Psoas muscle (tissue), 8 donors: ENCODE data around the gene SUMF1. TPM values are rescaled to one million over a fixed set of nuclear protein-coding genes. Genes with fewer than 3 reads are reported as not detected.
A peak's percentile ranks its signal among the peaks of the same experiment; 100 is the strongest.

Experiments
- ATAC-seq, 4 donors: fragments of 200-7000 bp; cut with Tn5 transposase; one replicate each; pipeline ENCODE4 v1.9.1; 2020; ENCODE audit warnings: moderate library complexity in 3 of 4, mild to moderate bottlenecking in 2 of 4
- DNase-seq, 2 donors: peaks; one replicate each; pipeline ENCODE4 v3.0.0-alpha.2; 2020
- H3K27ac ChIP-seq: fragments of 200-600 bp; one replicate; pipeline ENCODE4 v1.8.0; 2022
- H3K27me3 ChIP-seq, 3 donors: fragments of 200-600 bp in 1 of 3; one replicate each; pipeline versions ENCODE4 v1.6.1 to v1.8.0; 2013 to 2022; ENCODE audit warnings: low read length in 2 of 3, mild to moderate bottlenecking in 2 of 3, moderate library complexity in 1 of 3; ENCODE audit not compliant: insufficient read depth in 3 of 3
- H3K36me3 ChIP-seq, 2 donors: fragments of 200-600 bp in 1 of 2; one replicate each; pipeline versions ENCODE4 v1.6.1 to v1.8.0; 2013 to 2022; ENCODE audit warnings: low read depth in 1 of 2, mild to moderate bottlenecking in 1 of 2, moderate library complexity in 1 of 2; ENCODE audit not compliant: insufficient read depth in 1 of 2
- H3K4me1 ChIP-seq: fragments of 200-600 bp; one replicate; pipeline ENCODE4 v1.8.0; 2022
- H3K4me3 ChIP-seq: fragments of 200-600 bp; one replicate; pipeline ENCODE4 v1.8.0; 2022; ENCODE audit warnings: mild to moderate bottlenecking
- H3K9me3 ChIP-seq: fragments of 200-600 bp; one replicate; pipeline ENCODE4 v1.8.0; 2022
- WGBS, 3 donors: extraction: QIAGEN DNeasy Blood & Tissue Kit; methylation state at CpG; one replicate each; pipeline versions ENCODE4 v1.1.6 to v1.1.7; 2013; 5-methylcytosine and 5-hydroxymethylcytosine counted together
- intact Hi-C, 2 donors: fragments of 100-400 bp; cut with DNase I; formaldehyde crosslinking; loops; one replicate each; pipeline versions ENCODE4 v1.11.0 to v1.14.2; 2022
- polyA plus RNA-seq, 3 donors: library from polyadenylated mRNA; stranded (reverse); fragments of 200-250 nt; gene quantifications; one replicate each; pipeline ENCODE4 v1.2.3, GENCODE V29; 2013
- total RNA-seq, 4 donors: library from RNA; stranded (reverse); fragmentation: NEBNext Ultra II Directional in 2 of 4; extraction: Animal tissue kit (Norgen Biotek cat#: 25700) in 2 of 4; gene quantifications; one replicate each; pipeline versions ENCODE4 v1.2.1 to v1.2.4, GENCODE V29; 2021 to 2023
- TF ChIP-seq, protein P1 (sequence below): fragments of 200-600 bp; IDR thresholded peaks from one replicate; pipeline ENCODE4 v1.8.0; 2022; ENCODE audit warnings: antibody characterized with exemption
- donor health status: healthy with polysubstance abuse.
- donor health status: DM: no; HTN: no; CAD: no; lungs with moderate emphysema.
- donor health status: Bipolar disorder and iron deficiency.
- donor health status: healthy.
- donor health status: DM: yes; HTN: yes; CAD: no.
- donor health status: DM: no; HTN: no; CAD: no.
- donor health status: DM: no; HTN: no; CAD: no.
- donor health status: DM: yes; HTN: yes; CAD: no.

Gene SUMF1
- total and polyA plus RNA-seq, 7 donors, result 3.0 to 7.6 (median 5.0) TPM

DNA sequence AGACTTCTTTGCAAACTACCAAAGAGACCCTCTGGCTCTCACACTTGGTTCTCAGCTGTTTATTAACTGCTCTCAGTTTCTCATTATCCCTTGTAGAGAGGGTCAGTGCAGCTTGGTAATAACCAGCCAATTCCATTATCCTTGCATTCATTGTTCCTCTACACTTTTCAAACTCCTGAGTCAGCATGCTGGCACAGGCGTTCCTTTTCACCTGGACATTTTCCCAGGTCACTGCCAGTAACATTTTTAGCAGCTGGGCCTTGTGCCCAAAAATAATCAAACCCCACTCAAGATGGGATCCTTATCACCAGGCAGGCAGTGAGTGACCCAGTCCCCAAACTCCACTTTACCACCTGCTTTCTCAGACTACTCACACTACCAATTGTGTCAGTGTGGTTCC lies 4.8 kb upstream of the SUMF1 start:
- TF ChIP-seq, protein P1, sequence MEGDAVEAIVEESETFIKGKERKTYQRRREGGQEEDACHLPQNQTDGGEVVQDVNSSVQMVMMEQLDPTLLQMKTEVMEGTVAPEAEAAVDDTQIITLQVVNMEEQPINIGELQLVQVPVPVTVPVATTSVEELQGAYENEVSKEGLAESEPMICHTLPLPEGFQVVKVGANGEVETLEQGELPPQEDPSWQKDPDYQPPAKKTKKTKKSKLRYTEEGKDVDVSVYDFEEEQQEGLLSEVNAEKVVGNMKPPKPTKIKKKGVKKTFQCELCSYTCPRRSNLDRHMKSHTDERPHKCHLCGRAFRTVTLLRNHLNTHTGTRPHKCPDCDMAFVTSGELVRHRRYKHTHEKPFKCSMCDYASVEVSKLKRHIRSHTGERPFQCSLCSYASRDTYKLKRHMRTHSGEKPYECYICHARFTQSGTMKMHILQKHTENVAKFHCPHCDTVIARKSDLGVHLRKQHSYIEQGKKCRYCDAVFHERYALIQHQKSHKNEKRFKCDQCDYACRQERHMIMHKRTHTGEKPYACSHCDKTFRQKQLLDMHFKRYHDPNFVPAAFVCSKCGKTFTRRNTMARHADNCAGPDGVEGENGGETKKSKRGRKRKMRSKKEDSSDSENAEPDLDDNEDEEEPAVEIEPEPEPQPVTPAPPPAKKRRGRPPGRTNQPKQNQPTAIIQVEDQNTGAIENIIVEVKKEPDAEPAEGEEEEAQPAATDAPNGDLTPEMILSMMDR, result no peak
- H3K4me1 ChIP-seq, result no peaks in the 10 kb centered on the region
- no peaks in the 10 kb centered on the region for H3K36me3 ChIP-seq
- WGBS, 3 donors, result 21 to 33% (median 26%) methylated on average over 1 of the region's 1 CpG
- H3K27me3 ChIP-seq, result no peaks in the 10 kb centered on the region
- H3K27ac ChIP-seq, result no peak overlapping the region
- H3K4me3 ChIP-seq, result no peak overlapping the region
- no peaks in the 10 kb centered on the region for H3K9me3 ChIP-seq
- DNase-seq (no peak), ATAC-seq (no peak)
- intact Hi-C loops, result no loop called here

- DNase-seq (no peak), ATAC-seq (peak; percentile 9 to 58 (median 36))
- 48 to 55% (median 51%) methylated on average over 13 of the region's 13 CpGs for WGBS, 3 donors
- no peaks in the 10 kb centered on the region for H3K36me3 ChIP-seq
- H3K27me3 ChIP-seq, result no peaks in the 10 kb centered on the region
- H3K4me3 ChIP-seq, result peak overlapping the region; percentile 80
- intact Hi-C loops, result loop anchor here in 1 of 2 donors (2.0 to 10.0 kb wide), 2 partner anchors 25 to 113 kb away; partner anchors contain the start of gene ITPR1
- H3K9me3 ChIP-seq, result no peaks in the 10 kb centered on the region
- TF ChIP-seq, protein P1, result no peak
- H3K27ac ChIP-seq, result peak overlapping the region; percentile 85
- H3K4me1 ChIP-seq, result peaks cover 7% of the 10 kb centered on the region
Measured at GRCh38 chr3:4467522-4467867, 426 bp upstream of the SUMF1 start.

- WGBS, 3 donors, result 49 to 73% (median 73%) methylated on average over 1 of the region's 1 CpG
- no peak for ATAC-seq
- intact Hi-C loops, result loop anchor here in 1 of 2 donors (10.0 kb wide), 1 partner anchor 110 kb away; no protein-coding TSS in a partner anchor
Measured at GRCh38 chr3:4464576-4464975, 2.5 kb downstream of the SUMF1 start.

DNA sequence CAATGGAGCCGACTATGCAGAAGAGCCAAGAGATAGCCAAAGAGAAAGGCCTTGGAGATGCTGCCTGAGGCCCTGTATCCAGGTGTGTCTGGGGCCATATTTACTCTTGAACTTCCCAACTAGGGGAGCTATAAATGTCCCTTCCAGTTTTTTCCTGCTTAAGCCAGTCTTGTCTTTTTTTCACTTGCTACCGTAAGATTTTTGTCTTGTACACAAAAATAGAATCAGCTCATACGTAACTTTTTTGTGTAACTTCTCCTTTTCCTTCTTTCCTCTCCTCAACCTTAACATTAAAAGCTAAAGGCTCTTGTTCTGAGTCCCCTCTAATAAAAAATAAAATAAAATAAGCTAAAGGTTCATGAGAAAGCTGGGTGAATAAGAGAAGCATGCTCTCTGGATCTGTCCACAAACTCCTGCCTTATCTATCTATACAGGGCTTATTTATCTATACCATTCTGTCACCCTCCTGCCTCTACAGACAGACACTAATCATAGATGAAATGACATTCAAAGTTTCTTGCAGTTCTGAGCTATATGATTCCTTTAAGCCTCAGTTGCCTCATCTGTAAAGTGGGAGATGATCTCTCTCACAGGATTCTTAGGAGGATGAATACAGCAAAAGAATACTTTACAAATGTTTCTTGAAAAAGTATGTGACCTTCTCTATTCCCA lies 4.6 kb downstream of the SUMF1 start:
- Histone ChIP-seq H3K27ac (no peak overlapping the region), H3K4me1 (peaks cover 10% of the 10 kb centered on the region), H3K36me3 (no peaks in the 10 kb centered on the region), H3K27me3 (no peaks in the 10 kb centered on the region), H3K4me3 (no peak overlapping the region), H3K9me3 (no peaks in the 10 kb centered on the region)
- WGBS, 3 donors, result 91 to 96% (median 95%) methylated on average over 3 of the region's 3 CpGs
- no peak for ATAC-seq
- no peak for DNase-seq
- intact Hi-C loops, result loop anchor here in 1 of 2 donors (10.0 kb wide), 1 partner anchor 108 kb away; no protein-coding TSS in a partner anchor
- TF ChIP-seq, protein P1, result no peak

More at GRCh38 chr3:4464576-4464975, 2.5 kb downstream of the SUMF1 start:
- TF ChIP-seq, protein P1, result no peak
- Histone ChIP-seq H3K9me3 (no peaks in the 10 kb centered on the region), H3K4me3 (no peak overlapping the region), H3K27ac (no peak overlapping the region), H3K4me1 (peaks cover 10% of the 10 kb centered on the region), H3K27me3 (no peaks in the 10 kb centered on the region), H3K36me3 (no peaks in the 10 kb centered on the region)
- no peak for DNase-seq
